Measurements from ENCODE around the gene MAP2K6.

MAP2K6 gene

GRCh38 chr17:69425978-69426377 is 11.5 kb downstream of the MAP2K6 start:
- H3K27ac ChIP-seq (ENCODE audit: low read length): no peak overlapping the region
- H3K27me3 ChIP-seq (ENCODE audit: control insufficient read depth in 1 of 2, insufficient read depth in 2 of 2, low read length in 2 of 2): no peaks in the 10 kb centered on the region

GRCh38 chr17:69427486-69428197 is 13.1 kb downstream of the MAP2K6 start:
- no peak overlapping the region for H3K4me3 ChIP-seq (ENCODE audit: low read length in 2 of 2)
- no peaks in the 10 kb centered on the region for H3K27me3 ChIP-seq (ENCODE audit: control insufficient read depth in 1 of 2, insufficient read depth in 2 of 2, low read length in 2 of 2)
- H3K9me3 ChIP-seq (ENCODE audit: control insufficient read depth in 2 of 2, low read length in 2 of 2): no peaks in the 10 kb centered on the region
- no peak overlapping the region for H3K9ac ChIP-seq (ENCODE audit: low read length in 2 of 2)
- no peak overlapping the region for H3K27ac ChIP-seq (ENCODE audit: low read length)
- H3K4me1 ChIP-seq (ENCODE audit: control insufficient read depth, insufficient read depth, low read length): no peaks in the 10 kb centered on the region
- H3K36me3 ChIP-seq (ENCODE audit: control insufficient read depth in 2 of 2, insufficient read depth in 2 of 2, low read length in 2 of 2): no peaks in the 10 kb centered on the region

More at GRCh38 chr17:69425978-69426377, 11.5 kb downstream of the MAP2K6 start:
- Histone ChIP-seq H3K36me3 (ENCODE audit: control insufficient read depth in 2 of 2, insufficient read depth in 2 of 2, low read length in 2 of 2) (no peaks in the 10 kb centered on the region), H3K4me3 (ENCODE audit: low read length in 2 of 2) (no peak overlapping the region), H3K9ac (ENCODE audit: low read length in 2 of 2) (no peak overlapping the region), H3K9me3 (ENCODE audit: control insufficient read depth in 2 of 2, low read length in 2 of 2) (no peaks in the 10 kb centered on the region), H3K4me1 (ENCODE audit: control insufficient read depth, insufficient read depth, low read length) (no peaks in the 10 kb centered on the region)

GRCh38 chr17:69428252-69428980 is 13.9 kb downstream of the MAP2K6 start:
- H3K9me3 ChIP-seq (ENCODE audit: control insufficient read depth in 2 of 2, low read length in 2 of 2): no peaks in the 10 kb centered on the region
- no peaks in the 10 kb centered on the region for H3K27me3 ChIP-seq (ENCODE audit: control insufficient read depth in 1 of 2, insufficient read depth in 2 of 2, low read length in 2 of 2)
- H3K27ac ChIP-seq (ENCODE audit: low read length): no peak overlapping the region
- no peaks in the 10 kb centered on the region for H3K36me3 ChIP-seq (ENCODE audit: control insufficient read depth in 2 of 2, insufficient read depth in 2 of 2, low read length in 2 of 2)
- H3K4me3 ChIP-seq (ENCODE audit: low read length in 2 of 2): no peak overlapping the region
- no peak overlapping the region for H3K9ac ChIP-seq (ENCODE audit: low read length in 2 of 2)
- no peaks in the 10 kb centered on the region for H3K4me1 ChIP-seq (ENCODE audit: control insufficient read depth, insufficient read depth, low read length)

GRCh38 chr17:69430488-69430887 is 16.0 kb downstream of the MAP2K6 start:
- no peak overlapping the region for H3K9ac ChIP-seq (ENCODE audit: low read length in 2 of 2)
- no peaks in the 10 kb centered on the region for H3K27me3 ChIP-seq (ENCODE audit: control insufficient read depth in 1 of 2, insufficient read depth in 2 of 2, low read length in 2 of 2)
- H3K4me1 ChIP-seq (ENCODE audit: control insufficient read depth, insufficient read depth, low read length): peaks cover 4% of the 10 kb centered on the region
- H3K4me3 ChIP-seq (ENCODE audit: low read length in 2 of 2): peak overlapping the region in 1 of 2 donors; percentile 29
- H3K36me3 ChIP-seq (ENCODE audit: control insufficient read depth in 2 of 2, insufficient read depth in 2 of 2, low read length in 2 of 2): no peaks in the 10 kb centered on the region
- no peak overlapping the region for H3K27ac ChIP-seq (ENCODE audit: low read length)
- no peaks in the 10 kb centered on the region for H3K9me3 ChIP-seq (ENCODE audit: control insufficient read depth in 2 of 2, low read length in 2 of 2)

- no peaks in the 10 kb centered on the region for H3K36me3 ChIP-seq (ENCODE audit: control insufficient read depth in 2 of 2, insufficient read depth in 2 of 2, low read length in 2 of 2)
Observed at GRCh38 chr17:69431835-69432234, 17.3 kb downstream of the MAP2K6 start.

GRCh38 chr17:69433093-69433492 is 18.6 kb downstream of the MAP2K6 start:
- H3K9me3 ChIP-seq (ENCODE audit: control insufficient read depth in 2 of 2, low read length in 2 of 2): no peaks in the 10 kb centered on the region
- H3K27me3 ChIP-seq (ENCODE audit: control insufficient read depth in 1 of 2, insufficient read depth in 2 of 2, low read length in 2 of 2): no peaks in the 10 kb centered on the region
- H3K27ac ChIP-seq (ENCODE audit: low read length): no peak overlapping the region
- H3K4me3 ChIP-seq (ENCODE audit: low read length in 2 of 2): no peak overlapping the region
- no peaks in the 10 kb centered on the region for H3K36me3 ChIP-seq (ENCODE audit: control insufficient read depth in 2 of 2, insufficient read depth in 2 of 2, low read length in 2 of 2)
- peaks cover 4% of the 10 kb centered on the region for H3K4me1 ChIP-seq (ENCODE audit: control insufficient read depth, insufficient read depth, low read length)
- no peak overlapping the region for H3K9ac ChIP-seq (ENCODE audit: low read length in 2 of 2)

More at GRCh38 chr17:69431835-69432234, 17.3 kb downstream of the MAP2K6 start:
- H3K4me1 ChIP-seq (ENCODE audit: control insufficient read depth, insufficient read depth, low read length): peaks cover 4% of the 10 kb centered on the region
- no peak overlapping the region for H3K9ac ChIP-seq (ENCODE audit: low read length in 2 of 2)
- H3K9me3 ChIP-seq (ENCODE audit: control insufficient read depth in 2 of 2, low read length in 2 of 2): no peaks in the 10 kb centered on the region
- H3K4me3 ChIP-seq (ENCODE audit: low read length in 2 of 2): no peak overlapping the region
- no peaks in the 10 kb centered on the region for H3K27me3 ChIP-seq (ENCODE audit: control insufficient read depth in 1 of 2, insufficient read depth in 2 of 2, low read length in 2 of 2)
- no peak overlapping the region for H3K27ac ChIP-seq (ENCODE audit: low read length)

- H3K36me3 ChIP-seq (ENCODE audit: control insufficient read depth in 2 of 2, insufficient read depth in 2 of 2, low read length in 2 of 2): no peaks in the 10 kb centered on the region
- no peak overlapping the region for H3K27ac ChIP-seq (ENCODE audit: low read length)
- H3K9me3 ChIP-seq (ENCODE audit: control insufficient read depth in 2 of 2, low read length in 2 of 2): no peaks in the 10 kb centered on the region
- H3K4me1 ChIP-seq (ENCODE audit: control insufficient read depth, insufficient read depth, low read length): peaks cover 4% of the 10 kb centered on the region
- peak overlapping the region in 1 of 2 donors; percentile 15 for H3K4me3 ChIP-seq (ENCODE audit: low read length in 2 of 2)
- H3K27me3 ChIP-seq (ENCODE audit: control insufficient read depth in 1 of 2, insufficient read depth in 2 of 2, low read length in 2 of 2): no peaks in the 10 kb centered on the region
- H3K9ac ChIP-seq (ENCODE audit: low read length in 2 of 2): no peak overlapping the region
Observed at GRCh38 chr17:69434164-69434579, 19.7 kb downstream of the MAP2K6 start.

GRCh38 chr17:69435971-69436696 is 21.6 kb downstream of the MAP2K6 start:
- H3K27me3 ChIP-seq (ENCODE audit: control insufficient read depth in 1 of 2, insufficient read depth in 2 of 2, low read length in 2 of 2): no peaks in the 10 kb centered on the region

GRCh38 chr17:69437475-69437874 is 23.0 kb downstream of the MAP2K6 start:
- no peaks in the 10 kb centered on the region for H3K36me3 ChIP-seq (ENCODE audit: control insufficient read depth in 2 of 2, insufficient read depth in 2 of 2, low read length in 2 of 2)
- peaks cover 4% of the 10 kb centered on the region for H3K4me1 ChIP-seq (ENCODE audit: control insufficient read depth, insufficient read depth, low read length)
- H3K9me3 ChIP-seq (ENCODE audit: control insufficient read depth in 2 of 2, low read length in 2 of 2): no peaks in the 10 kb centered on the region

More at GRCh38 chr17:69435971-69436696, 21.6 kb downstream of the MAP2K6 start:
- Histone ChIP-seq H3K36me3 (ENCODE audit: control insufficient read depth in 2 of 2, insufficient read depth in 2 of 2, low read length in 2 of 2) (no peaks in the 10 kb centered on the region), H3K4me3 (ENCODE audit: low read length in 2 of 2) (no peak overlapping the region), H3K9ac (ENCODE audit: low read length in 2 of 2) (no peak overlapping the region), H3K9me3 (ENCODE audit: control insufficient read depth in 2 of 2, low read length in 2 of 2) (no peaks in the 10 kb centered on the region), H3K4me1 (ENCODE audit: control insufficient read depth, insufficient read depth, low read length) (peaks cover 4% of the 10 kb centered on the region), H3K27ac (ENCODE audit: low read length) (no peak overlapping the region)

GRCh38 chr17:69438776-69439175 is 24.3 kb downstream of the MAP2K6 start:
- Histone ChIP-seq H3K36me3 (ENCODE audit: control insufficient read depth in 2 of 2, insufficient read depth in 2 of 2, low read length in 2 of 2) (no peaks in the 10 kb centered on the region), H3K27me3 (ENCODE audit: control insufficient read depth in 1 of 2, insufficient read depth in 2 of 2, low read length in 2 of 2) (no peaks in the 10 kb centered on the region), H3K9ac (ENCODE audit: low read length in 2 of 2) (no peak overlapping the region), H3K27ac (ENCODE audit: low read length) (no peak overlapping the region), H3K4me1 (ENCODE audit: control insufficient read depth, insufficient read depth, low read length) (peaks cover 4% of the 10 kb centered on the region), H3K9me3 (ENCODE audit: control insufficient read depth in 2 of 2, low read length in 2 of 2) (no peaks in the 10 kb centered on the region), H3K4me3 (ENCODE audit: low read length in 2 of 2) (no peak overlapping the region)

More at GRCh38 chr17:69437475-69437874, 23.0 kb downstream of the MAP2K6 start:
- H3K9ac ChIP-seq (ENCODE audit: low read length in 2 of 2): no peak overlapping the region
- H3K27me3 ChIP-seq (ENCODE audit: control insufficient read depth in 1 of 2, insufficient read depth in 2 of 2, low read length in 2 of 2): no peaks in the 10 kb centered on the region
- no peak overlapping the region for H3K4me3 ChIP-seq (ENCODE audit: low read length in 2 of 2)
- H3K27ac ChIP-seq (ENCODE audit: low read length): no peak overlapping the region

Data from stomach smooth muscle (tissue), 2 donors.